ENCODE data around the gene FRMD1.

Gene FRMD1

GRCh38 chr6:168015482-168016175 lies 63.4 kb downstream of the FRMD1 start:
- no peaks in the 10 kb centered on the region for H3K36me3 ChIP-seq (ENCODE audit: control insufficient read depth, insufficient read depth, low read length)
- no peak overlapping the region for H3K4me3 ChIP-seq (ENCODE audit: low read length)
- no peaks in the 10 kb centered on the region; the same call in 1 of the 2 replicates for H3K4me1 ChIP-seq (ENCODE audit: control insufficient read depth, insufficient read depth, low read length)
- WGBS (ENCODE audit: insufficient coverage, insufficient read length), result no CpG with 5 or more reads among the region's 14 CpGs
- no peaks in the 10 kb centered on the region for H3K27me3 ChIP-seq (ENCODE audit: control insufficient read depth, insufficient read depth, low read length)
- H3K9me3 ChIP-seq (ENCODE audit: control insufficient read depth, insufficient read depth, low read length), result no peaks in the 10 kb centered on the region
- no peak overlapping the region for H3K27ac ChIP-seq (ENCODE audit: low read length)
- DNase-seq (ENCODE audit: low read depth, low spot score), result no peak

DNA sequence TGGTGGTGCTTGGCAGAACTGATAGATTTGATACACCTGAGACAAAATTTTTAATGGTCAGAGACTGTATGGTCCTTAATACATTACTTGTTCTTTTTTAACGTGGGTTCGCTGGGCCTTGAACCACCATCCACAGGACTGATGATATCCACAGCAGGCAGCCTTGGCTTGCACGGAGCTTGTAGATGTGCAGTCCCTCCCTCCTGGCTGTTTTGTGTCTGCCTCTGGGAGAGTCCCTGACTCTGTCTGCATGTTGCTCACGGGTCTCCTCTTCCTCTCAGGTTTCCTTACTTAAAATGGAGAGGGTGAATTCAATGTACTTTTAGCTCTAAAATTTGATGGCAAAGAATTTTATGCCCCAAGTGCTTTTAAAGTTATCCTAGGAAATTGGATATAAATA lies 64.0 kb downstream of the FRMD1 start:
- Histone ChIP-seq H3K4me1 (ENCODE audit: control insufficient read depth, insufficient read depth, low read length) (no peaks in the 10 kb centered on the region; the same call in 1 of the 2 replicates), H3K9me3 (ENCODE audit: control insufficient read depth, insufficient read depth, low read length) (no peaks in the 10 kb centered on the region), H3K36me3 (ENCODE audit: control insufficient read depth, insufficient read depth, low read length) (no peaks in the 10 kb centered on the region), H3K27me3 (ENCODE audit: control insufficient read depth, insufficient read depth, low read length) (no peaks in the 10 kb centered on the region), H3K27ac (ENCODE audit: low read length) (no peak overlapping the region), H3K4me3 (ENCODE audit: low read length) (no peak overlapping the region)
- no CpG with 5 or more reads among the region's 4 CpGs for WGBS (ENCODE audit: insufficient coverage, insufficient read length)
- no peak for DNase-seq (ENCODE audit: low read depth, low spot score)

GRCh38 chr6:168014428-168014827 lies 64.6 kb downstream of the FRMD1 start:
- Histone ChIP-seq H3K27me3 (ENCODE audit: control insufficient read depth, insufficient read depth, low read length) (no peaks in the 10 kb centered on the region), H3K9me3 (ENCODE audit: control insufficient read depth, insufficient read depth, low read length) (no peaks in the 10 kb centered on the region), H3K27ac (ENCODE audit: low read length) (no peak overlapping the region), H3K4me3 (ENCODE audit: low read length) (no peak overlapping the region), H3K36me3 (ENCODE audit: control insufficient read depth, insufficient read depth, low read length) (no peaks in the 10 kb centered on the region), H3K4me1 (ENCODE audit: control insufficient read depth, insufficient read depth, low read length) (no peaks in the 10 kb centered on the region; the same call in 1 of the 2 replicates)
- WGBS (ENCODE audit: insufficient coverage, insufficient read length), result no CpG with 5 or more reads among the region's 6 CpGs
- no peak for DNase-seq (ENCODE audit: low read depth, low spot score)

GRCh38 chr6:168013250-168013915 lies 65.6 kb downstream of the FRMD1 start:
- WGBS (ENCODE audit: insufficient coverage, insufficient read length), result no CpG with 5 or more reads among the region's 7 CpGs
- H3K4me1 ChIP-seq (ENCODE audit: control insufficient read depth, insufficient read depth, low read length), result no peaks in the 10 kb centered on the region; the same call in 1 of the 2 replicates
- no peaks in the 10 kb centered on the region for H3K27me3 ChIP-seq (ENCODE audit: control insufficient read depth, insufficient read depth, low read length)
- no peaks in the 10 kb centered on the region for H3K9me3 ChIP-seq (ENCODE audit: control insufficient read depth, insufficient read depth, low read length)
- H3K4me3 ChIP-seq (ENCODE audit: low read length), result no peak overlapping the region
- no peak for DNase-seq (ENCODE audit: low read depth, low spot score)
- H3K27ac ChIP-seq (ENCODE audit: low read length), result no peak overlapping the region
- H3K36me3 ChIP-seq (ENCODE audit: control insufficient read depth, insufficient read depth, low read length), result no peaks in the 10 kb centered on the region

GRCh38 chr6:168012431-168013249 lies 66.4 kb downstream of the FRMD1 start:
- H3K4me3 ChIP-seq (ENCODE audit: low read length), result no peak overlapping the region
- no CpG with 5 or more reads among the region's 13 CpGs for WGBS (ENCODE audit: insufficient coverage, insufficient read length)
- no peaks in the 10 kb centered on the region for H3K36me3 ChIP-seq (ENCODE audit: control insufficient read depth, insufficient read depth, low read length)
- no peak overlapping the region for H3K27ac ChIP-seq (ENCODE audit: low read length)
- no peaks in the 10 kb centered on the region for H3K27me3 ChIP-seq (ENCODE audit: control insufficient read depth, insufficient read depth, low read length)
- H3K9me3 ChIP-seq (ENCODE audit: control insufficient read depth, insufficient read depth, low read length), result no peaks in the 10 kb centered on the region
- no peak for DNase-seq (ENCODE audit: low read depth, low spot score)
- H3K4me1 ChIP-seq (ENCODE audit: control insufficient read depth, insufficient read depth, low read length), result no peaks in the 10 kb centered on the region; the same call in 1 of the 2 replicates

GRCh38 chr6:168011291-168011690 lies 67.7 kb downstream of the FRMD1 start:
- Histone ChIP-seq H3K27ac (ENCODE audit: low read length) (no peak overlapping the region), H3K36me3 (ENCODE audit: control insufficient read depth, insufficient read depth, low read length) (no peaks in the 10 kb centered on the region), H3K9me3 (ENCODE audit: control insufficient read depth, insufficient read depth, low read length) (no peaks in the 10 kb centered on the region), H3K4me1 (ENCODE audit: control insufficient read depth, insufficient read depth, low read length) (no peaks in the 10 kb centered on the region), H3K4me3 (ENCODE audit: low read length) (no peak overlapping the region), H3K27me3 (ENCODE audit: control insufficient read depth, insufficient read depth, low read length) (no peaks in the 10 kb centered on the region)
- no CpG with 5 or more reads among the region's 1 CpG for WGBS (ENCODE audit: insufficient coverage, insufficient read length)
- no peak for DNase-seq (ENCODE audit: low read depth, low spot score)

- Histone ChIP-seq H3K4me1 (ENCODE audit: control insufficient read depth, insufficient read depth, low read length) (no peaks in the 10 kb centered on the region), H3K36me3 (ENCODE audit: control insufficient read depth, insufficient read depth, low read length) (peaks cover 3% of the 10 kb centered on the region; the same call in 1 of the 2 replicates), H3K9me3 (ENCODE audit: control insufficient read depth, insufficient read depth, low read length) (no peaks in the 10 kb centered on the region), H3K4me3 (ENCODE audit: low read length) (no peak overlapping the region), H3K27me3 (ENCODE audit: control insufficient read depth, insufficient read depth, low read length) (no peaks in the 10 kb centered on the region), H3K27ac (ENCODE audit: low read length) (no peak overlapping the region)
- no peak for DNase-seq (ENCODE audit: low read depth, low spot score)
- no CpG with 5 or more reads among the region's 3 CpGs for WGBS (ENCODE audit: insufficient coverage, insufficient read length)
These were observed 69.7 kb downstream of the FRMD1 start for GRCh38 chr6:168009331-168009730.

- no CpG with 5 or more reads among the region's 3 CpGs for WGBS (ENCODE audit: insufficient coverage, insufficient read length)
- Histone ChIP-seq H3K27me3 (ENCODE audit: control insufficient read depth, insufficient read depth, low read length) (no peaks in the 10 kb centered on the region), H3K27ac (ENCODE audit: low read length) (no peak overlapping the region), H3K4me3 (ENCODE audit: low read length) (no peak overlapping the region), H3K9me3 (ENCODE audit: control insufficient read depth, insufficient read depth, low read length) (no peaks in the 10 kb centered on the region), H3K4me1 (ENCODE audit: control insufficient read depth, insufficient read depth, low read length) (no peaks in the 10 kb centered on the region), H3K36me3 (ENCODE audit: control insufficient read depth, insufficient read depth, low read length) (peaks cover 3% of the 10 kb centered on the region; the same call in 1 of the 2 replicates)
- DNase-seq (ENCODE audit: low read depth, low spot score), result no peak
These were observed 71.2 kb downstream of the FRMD1 start for GRCh38 chr6:168007592-168008338.

DNA sequence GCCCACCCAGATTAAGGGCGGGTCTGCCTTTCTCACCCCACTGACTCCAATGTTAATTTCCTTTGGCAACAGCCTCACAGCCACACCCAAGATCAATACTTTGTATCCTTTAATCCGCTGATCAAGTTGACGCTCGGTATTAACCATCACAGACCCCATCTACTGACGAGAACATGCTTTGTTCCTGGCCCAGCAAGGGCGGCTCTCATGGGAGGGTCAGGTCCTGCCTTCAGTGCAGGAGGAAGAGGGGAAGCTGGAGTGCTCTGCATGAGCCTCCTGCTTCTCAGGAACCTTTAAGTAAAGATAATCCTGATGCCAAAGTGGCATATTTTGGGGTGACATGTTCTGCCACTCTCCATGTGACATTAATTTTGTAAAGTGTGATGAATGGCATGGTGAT lies 73.2 kb downstream of the FRMD1 start:
- Histone ChIP-seq H3K36me3 (ENCODE audit: control insufficient read depth, insufficient read depth, low read length) (peaks cover 3% of the 10 kb centered on the region; the same call in 1 of the 2 replicates), H3K4me1 (ENCODE audit: control insufficient read depth, insufficient read depth, low read length) (no peaks in the 10 kb centered on the region), H3K9me3 (ENCODE audit: control insufficient read depth, insufficient read depth, low read length) (no peaks in the 10 kb centered on the region), H3K4me3 (ENCODE audit: low read length) (no peak overlapping the region), H3K27me3 (ENCODE audit: control insufficient read depth, insufficient read depth, low read length) (no peaks in the 10 kb centered on the region), H3K27ac (ENCODE audit: low read length) (no peak overlapping the region)
- no CpG with 5 or more reads among the region's 6 CpGs for WGBS (ENCODE audit: insufficient coverage, insufficient read length)
- DNase-seq (ENCODE audit: low read depth, low spot score), result no peak

DNA sequence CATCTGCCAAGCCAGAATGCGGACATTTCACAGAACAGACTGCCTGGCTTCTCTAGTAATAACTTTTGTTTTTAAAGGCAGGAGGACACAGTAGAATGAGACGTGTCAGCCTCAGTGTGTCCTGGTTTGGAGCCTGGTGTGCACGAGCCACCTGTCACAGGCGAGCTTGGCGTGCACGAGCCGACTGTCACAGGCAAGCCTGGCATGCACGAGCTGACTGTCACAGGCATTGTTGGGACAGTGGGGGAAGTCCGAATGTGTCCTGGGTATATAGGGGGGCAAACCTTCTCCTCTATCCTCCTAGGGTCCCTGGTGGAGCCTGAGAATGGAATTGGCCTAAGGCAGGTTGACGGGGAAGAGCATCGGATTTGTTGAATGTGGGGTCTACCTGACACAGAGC lies 74.1 kb downstream of the FRMD1 start:
- WGBS (ENCODE audit: insufficient coverage, insufficient read length), result no CpG with 5 or more reads among the region's 11 CpGs
- Histone ChIP-seq H3K36me3 (ENCODE audit: control insufficient read depth, insufficient read depth, low read length) (peaks cover 3% of the 10 kb centered on the region; the same call in 1 of the 2 replicates), H3K27ac (ENCODE audit: low read length) (no peak overlapping the region)

More for the DNA sequence above, 74.1 kb downstream of the FRMD1 start:
- Histone ChIP-seq H3K4me3 (ENCODE audit: low read length) (no peak overlapping the region), H3K27me3 (ENCODE audit: control insufficient read depth, insufficient read depth, low read length) (no peaks in the 10 kb centered on the region), H3K4me1 (ENCODE audit: control insufficient read depth, insufficient read depth, low read length) (no peaks in the 10 kb centered on the region), H3K9me3 (ENCODE audit: control insufficient read depth, insufficient read depth, low read length) (no peaks in the 10 kb centered on the region)
- DNase-seq (ENCODE audit: low read depth, low spot score), result no peak
